SK-N-SH (cell line): ENCODE data around the gene SYNE3.

Experiments used
- EZH2phosphoT487 ChIP-seq: fragments of 200-600 bp; sonication (generic); IDR thresholded peaks from 2 replicates; pipeline ENCODE4 v1.6.1; 2017; ENCODE audit warnings: low read depth, mixed run types, mild to moderate bottlenecking, antibody characterized with exemption, moderate library complexity, borderline replicate concordance
- JUND ChIP-seq: IDR thresholded peaks from 2 replicates; pipeline ENCODE4 v1.4.0; 2012
- TAF1 ChIP-seq: IDR thresholded peaks from 2 replicates; pipeline ENCODE4 v1.6.1; 2012; ENCODE audit warnings: low read depth, mild to moderate bottlenecking, low read length, moderate library complexity, borderline replicate concordance
- TF ChIP-seq, protein P1 (sequence below): IDR thresholded peaks from 2 replicates; pipeline ENCODE4 v1.4.0; 2012; ENCODE audit warnings: low read depth, borderline replicate concordance
- TF ChIP-seq, protein P2 (sequence below): fragments of 150-350 bp; IDR thresholded peaks from 2 replicates; pipeline ENCODE4 v1.6.1; 2017; ENCODE audit warnings: antibody characterized with exemption, low read length, low read depth, borderline replicate concordance
- TF ChIP-seq, protein P3 (sequence below): IDR thresholded peaks from 2 replicates; pipeline ENCODE4 v1.4.0; 2012; ENCODE audit warnings: low read depth
- TF ChIP-seq, protein P4 (sequence below): fragments of 200-600 bp; sonication (generic); IDR thresholded peaks from 2 replicates; pipeline ENCODE4 v1.6.1; 2017; ENCODE audit warnings: antibody characterized with exemption, mild to moderate bottlenecking, moderate library complexity

DNA sequence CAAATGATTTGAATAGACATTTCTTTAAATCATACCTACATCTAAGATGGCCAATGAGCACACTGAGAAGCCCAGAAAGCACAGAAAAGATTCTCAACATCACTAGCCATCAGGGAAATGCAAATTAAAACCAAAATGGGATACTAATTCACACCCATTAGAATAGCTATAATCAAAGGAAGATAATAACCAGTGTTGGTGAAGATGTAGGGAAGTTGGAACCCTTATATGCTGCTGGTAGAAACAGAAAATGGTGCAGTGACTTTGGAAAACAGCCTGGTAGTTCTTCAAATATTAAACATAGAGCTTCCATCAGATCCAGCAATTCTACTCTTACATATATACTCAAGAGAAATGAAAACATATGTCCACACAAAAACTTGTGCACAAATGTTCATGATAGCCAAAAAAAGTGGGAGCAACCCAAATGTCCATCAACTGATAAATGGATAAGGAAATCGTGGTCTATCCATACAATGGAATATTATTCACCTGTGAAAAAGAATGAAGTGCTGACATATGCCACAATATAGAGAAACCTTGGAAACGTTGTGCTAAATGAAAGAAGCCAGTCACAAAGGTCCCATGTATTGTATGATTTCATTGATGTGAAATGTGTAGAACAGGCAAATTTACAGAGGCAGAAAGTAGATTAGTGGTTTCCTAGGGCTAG is 24.4 kb downstream of the SYNE3 start:
- TF ChIP-seq TAF1, result no peak
- TF ChIP-seq EZH2phosphoT487, result no peak
- TF ChIP-seq, protein P1, sequence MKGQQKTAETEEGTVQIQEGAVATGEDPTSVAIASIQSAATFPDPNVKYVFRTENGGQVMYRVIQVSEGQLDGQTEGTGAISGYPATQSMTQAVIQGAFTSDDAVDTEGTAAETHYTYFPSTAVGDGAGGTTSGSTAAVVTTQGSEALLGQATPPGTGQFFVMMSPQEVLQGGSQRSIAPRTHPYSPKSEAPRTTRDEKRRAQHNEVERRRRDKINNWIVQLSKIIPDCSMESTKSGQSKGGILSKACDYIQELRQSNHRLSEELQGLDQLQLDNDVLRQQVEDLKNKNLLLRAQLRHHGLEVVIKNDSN, result no peak
- TF ChIP-seq, protein P2, sequence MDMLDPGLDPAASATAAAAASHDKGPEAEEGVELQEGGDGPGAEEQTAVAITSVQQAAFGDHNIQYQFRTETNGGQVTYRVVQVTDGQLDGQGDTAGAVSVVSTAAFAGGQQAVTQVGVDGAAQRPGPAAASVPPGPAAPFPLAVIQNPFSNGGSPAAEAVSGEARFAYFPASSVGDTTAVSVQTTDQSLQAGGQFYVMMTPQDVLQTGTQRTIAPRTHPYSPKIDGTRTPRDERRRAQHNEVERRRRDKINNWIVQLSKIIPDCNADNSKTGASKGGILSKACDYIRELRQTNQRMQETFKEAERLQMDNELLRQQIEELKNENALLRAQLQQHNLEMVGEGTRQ, result no peak
- TF ChIP-seq, protein P3, sequence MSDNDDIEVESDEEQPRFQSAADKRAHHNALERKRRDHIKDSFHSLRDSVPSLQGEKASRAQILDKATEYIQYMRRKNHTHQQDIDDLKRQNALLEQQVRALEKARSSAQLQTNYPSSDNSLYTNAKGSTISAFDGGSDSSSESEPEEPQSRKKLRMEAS, result no peak
- TF ChIP-seq, protein P4, sequence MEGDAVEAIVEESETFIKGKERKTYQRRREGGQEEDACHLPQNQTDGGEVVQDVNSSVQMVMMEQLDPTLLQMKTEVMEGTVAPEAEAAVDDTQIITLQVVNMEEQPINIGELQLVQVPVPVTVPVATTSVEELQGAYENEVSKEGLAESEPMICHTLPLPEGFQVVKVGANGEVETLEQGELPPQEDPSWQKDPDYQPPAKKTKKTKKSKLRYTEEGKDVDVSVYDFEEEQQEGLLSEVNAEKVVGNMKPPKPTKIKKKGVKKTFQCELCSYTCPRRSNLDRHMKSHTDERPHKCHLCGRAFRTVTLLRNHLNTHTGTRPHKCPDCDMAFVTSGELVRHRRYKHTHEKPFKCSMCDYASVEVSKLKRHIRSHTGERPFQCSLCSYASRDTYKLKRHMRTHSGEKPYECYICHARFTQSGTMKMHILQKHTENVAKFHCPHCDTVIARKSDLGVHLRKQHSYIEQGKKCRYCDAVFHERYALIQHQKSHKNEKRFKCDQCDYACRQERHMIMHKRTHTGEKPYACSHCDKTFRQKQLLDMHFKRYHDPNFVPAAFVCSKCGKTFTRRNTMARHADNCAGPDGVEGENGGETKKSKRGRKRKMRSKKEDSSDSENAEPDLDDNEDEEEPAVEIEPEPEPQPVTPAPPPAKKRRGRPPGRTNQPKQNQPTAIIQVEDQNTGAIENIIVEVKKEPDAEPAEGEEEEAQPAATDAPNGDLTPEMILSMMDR, result no peak
- no peak for TF ChIP-seq JUND
